Activated T-helper 1 cell treated with anti-CD3 and anti-CD28 coated beads, Interleukin-12 subunit alpha, Interleukin-12 subunit beta, Interleukin-2, Interleukin-4 antibody, amounts not matched to agents 30 ng/mL and 10 ng/mL and 1 ng/mL, durations not matched to agents 14 hours and 24 hours and 36 hours (primary cell): ENCODE results near the gene TPO. TPM values are rescaled to one million over a fixed set of nuclear protein-coding genes. Genes with fewer than 3 reads are reported as not detected.
"Not testable (repeated sequence)": the region's sequence is repeated elsewhere in the genome, so short reads cannot be mapped to it uniquely, and the experiment has no call there.

Experiments
- DNase-seq: peaks from one replicate; pipeline ENCODE4 v3.0.0; 2021; ENCODE audit warnings: low spot score
- H3K27ac Mint-ChIP-seq: one replicate; pipeline ENCODE4 v1.8.0; 2021; ENCODE audit warnings: mild to moderate bottlenecking, mixed read lengths
- H3K27me3 Mint-ChIP-seq: one replicate; pipeline ENCODE4 v1.8.0; 2022; ENCODE audit warnings: mild to moderate bottlenecking, moderate library complexity, mixed read lengths; ENCODE audit not compliant: insufficient read depth
- H3K36me3 Mint-ChIP-seq: one replicate; pipeline ENCODE4 v1.8.0; 2021; ENCODE audit warnings: low read depth, mixed read lengths
- H3K4me1 Mint-ChIP-seq: one replicate; pipeline ENCODE4 v1.8.0; 2021; ENCODE audit warnings: low read depth, mixed read lengths
- H3K4me3 Mint-ChIP-seq: one replicate; pipeline ENCODE4 v1.8.0; 2021; ENCODE audit warnings: mild to moderate bottlenecking, moderate library complexity, mixed read lengths
- H3K9me3 Mint-ChIP-seq: one replicate; pipeline ENCODE4 v1.8.0; 2021; ENCODE audit warnings: mixed read lengths
- intact Hi-C: fragments of 100-400 bp; cut with micrococcal nuclease; formaldehyde crosslinking; loops from one replicate; pipeline ENCODE4 v1.15.1; 2024
- total RNA-seq: library from RNA; stranded (reverse); gene quantifications from 2 replicates; pipeline ENCODE4 v1.2.3, GENCODE V29; 2022

The TPO gene
- total RNA-seq, 1 donor from 2014 or later: not detected

- intact Hi-C loops: no loop called here
- no peaks in the 10 kb centered on the region for H3K36me3 Mint-ChIP-seq
- no peak overlapping the region for H3K27ac Mint-ChIP-seq
- no peak overlapping the region for H3K4me3 Mint-ChIP-seq
- H3K27me3 Mint-ChIP-seq: no peaks in the 10 kb centered on the region
- H3K9me3 Mint-ChIP-seq: no peaks in the 10 kb centered on the region
- H3K4me1 Mint-ChIP-seq: no peaks in the 10 kb centered on the region
- DNase-seq: no peak
Measured at GRCh38 chr2:1557467-1557820, 144.2 kb downstream of the TPO start.

GRCh38 chr2:1559589-1560175 lies 146.4 kb downstream of the TPO start:
- H3K9me3 Mint-ChIP-seq: no peaks in the 10 kb centered on the region
- H3K36me3 Mint-ChIP-seq: no peaks in the 10 kb centered on the region
- no peak overlapping the region for H3K4me3 Mint-ChIP-seq
- peaks cover 12% of the 10 kb centered on the region for H3K4me1 Mint-ChIP-seq
- H3K27ac Mint-ChIP-seq: no peak overlapping the region
- no peaks in the 10 kb centered on the region for H3K27me3 Mint-ChIP-seq
- no peak for DNase-seq
- intact Hi-C loops: no loop called here

GRCh38 chr2:1561259-1561658 lies 148.0 kb downstream of the TPO start:
- H3K4me3 Mint-ChIP-seq: no peak overlapping the region
- no peaks in the 10 kb centered on the region for H3K9me3 Mint-ChIP-seq
- no peak for DNase-seq
- no peaks in the 10 kb centered on the region for H3K27me3 Mint-ChIP-seq
- intact Hi-C loops: no loop called here
- H3K4me1 Mint-ChIP-seq: peaks cover 12% of the 10 kb centered on the region
- no peak overlapping the region for H3K27ac Mint-ChIP-seq
- H3K36me3 Mint-ChIP-seq: no peaks in the 10 kb centered on the region

- Mint-ChIP-seq H3K9me3 (peaks cover 4% of the 10 kb centered on the region), H3K27ac (no peak overlapping the region), H3K27me3 (no peaks in the 10 kb centered on the region), H3K4me3 (no peak overlapping the region), H3K4me1 (peaks cover 12% of the 10 kb centered on the region), H3K36me3 (no peaks in the 10 kb centered on the region)
- intact Hi-C loops: no loop called here
- DNase-seq: no peak
Measured at GRCh38 chr2:1561811-1562421, 148.7 kb downstream of the TPO start.

DNA sequence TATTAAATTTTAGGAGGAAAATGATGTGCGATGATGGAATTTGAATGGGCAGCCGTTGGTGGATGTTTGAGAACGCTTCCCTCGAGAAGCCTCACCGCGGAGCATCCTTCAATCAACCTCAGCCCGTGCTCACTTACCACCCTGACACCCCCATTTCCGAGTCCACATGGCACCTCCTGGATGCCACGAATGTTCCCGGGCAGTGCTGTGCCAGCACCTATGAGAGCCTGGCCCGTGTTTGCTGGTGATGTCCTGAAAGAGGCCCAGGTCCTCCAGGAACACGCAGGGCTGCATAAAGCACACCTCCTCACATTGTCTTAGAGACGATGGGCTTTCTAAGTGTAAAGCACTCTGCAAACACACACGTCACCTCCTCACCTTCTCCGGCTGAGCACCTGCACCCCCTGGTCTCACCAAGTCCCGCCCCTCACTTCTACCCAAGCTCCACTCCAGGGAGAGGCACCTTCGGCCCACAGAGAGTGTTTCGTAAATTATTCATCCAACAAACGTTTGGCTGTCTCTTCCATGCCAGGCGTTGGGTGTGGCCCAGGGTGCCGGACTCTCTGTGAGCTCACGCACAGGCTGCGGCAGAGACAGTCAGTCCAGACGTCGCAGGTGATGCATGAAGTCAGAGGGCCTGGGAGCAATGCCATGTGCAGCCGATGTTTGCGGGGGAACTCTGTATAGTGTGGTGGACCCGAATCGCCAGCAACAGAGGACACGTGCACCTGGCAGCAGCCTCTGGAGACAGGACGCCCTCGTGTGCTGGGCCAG lies 150.0 kb downstream of the TPO start:
- H3K27me3 Mint-ChIP-seq: no peaks in the 10 kb centered on the region
- no peaks in the 10 kb centered on the region for H3K36me3 Mint-ChIP-seq
- intact Hi-C loops: no loop called here
- H3K4me1 Mint-ChIP-seq: peaks cover 12% of the 10 kb centered on the region
- peaks cover 14% of the 10 kb centered on the region for H3K9me3 Mint-ChIP-seq
- no peak overlapping the region for H3K4me3 Mint-ChIP-seq
- H3K27ac Mint-ChIP-seq: no peak overlapping the region
- DNase-seq: no peak

DNA sequence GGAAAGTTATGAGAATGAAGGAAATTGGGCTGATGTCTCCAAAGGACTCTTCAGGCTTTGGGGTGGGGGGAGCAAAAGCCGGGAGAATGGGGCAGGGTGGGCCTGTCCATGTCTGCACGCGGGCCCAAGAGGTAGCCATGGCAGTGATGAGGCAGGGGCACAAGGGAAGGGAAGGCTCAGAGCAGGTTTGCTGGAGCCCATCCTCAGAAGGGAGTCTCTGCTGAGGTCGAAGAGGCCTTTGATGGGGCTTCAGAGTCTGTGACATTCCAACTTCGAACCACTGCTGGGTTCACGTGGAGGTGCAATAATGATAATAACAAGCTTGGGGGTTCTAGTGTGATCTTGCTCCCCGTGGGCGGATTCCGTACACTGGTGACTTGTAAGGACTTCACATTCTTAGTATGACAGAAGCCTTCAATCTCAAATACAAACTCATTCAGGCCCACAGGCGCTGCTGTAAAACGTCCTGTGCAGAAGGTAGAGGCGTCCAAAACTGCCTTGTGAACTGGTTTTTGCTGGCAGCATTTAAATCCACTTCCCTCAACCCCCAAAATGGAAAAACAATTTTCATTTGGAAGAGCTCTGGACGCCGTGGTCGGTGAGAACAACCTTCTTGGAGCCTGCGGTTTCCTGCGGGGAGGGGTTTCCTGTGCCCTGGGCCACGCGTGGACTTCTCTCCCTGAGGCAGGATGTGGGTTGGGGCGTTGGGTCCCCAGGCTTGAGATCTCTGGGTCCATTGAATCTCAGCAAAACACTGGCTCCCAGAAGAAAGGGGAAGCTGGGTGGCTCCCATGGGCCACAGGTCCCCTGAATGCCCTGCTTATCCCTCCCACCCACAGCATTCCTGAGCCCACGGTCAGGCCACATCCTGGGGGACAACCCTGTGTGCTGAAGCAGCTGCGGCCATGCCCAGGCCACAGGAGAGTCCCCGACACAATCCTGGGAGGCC lies 151.0 kb downstream of the TPO start:
- Mint-ChIP-seq H3K4me1 (peaks cover 12% of the 10 kb centered on the region), H3K4me3 (no peak overlapping the region), H3K27me3 (no peaks in the 10 kb centered on the region), H3K27ac (no peak overlapping the region), H3K9me3 (peaks cover 14% of the 10 kb centered on the region), H3K36me3 (no peaks in the 10 kb centered on the region)
- intact Hi-C loops: no loop called here
- DNase-seq: no peak

DNA sequence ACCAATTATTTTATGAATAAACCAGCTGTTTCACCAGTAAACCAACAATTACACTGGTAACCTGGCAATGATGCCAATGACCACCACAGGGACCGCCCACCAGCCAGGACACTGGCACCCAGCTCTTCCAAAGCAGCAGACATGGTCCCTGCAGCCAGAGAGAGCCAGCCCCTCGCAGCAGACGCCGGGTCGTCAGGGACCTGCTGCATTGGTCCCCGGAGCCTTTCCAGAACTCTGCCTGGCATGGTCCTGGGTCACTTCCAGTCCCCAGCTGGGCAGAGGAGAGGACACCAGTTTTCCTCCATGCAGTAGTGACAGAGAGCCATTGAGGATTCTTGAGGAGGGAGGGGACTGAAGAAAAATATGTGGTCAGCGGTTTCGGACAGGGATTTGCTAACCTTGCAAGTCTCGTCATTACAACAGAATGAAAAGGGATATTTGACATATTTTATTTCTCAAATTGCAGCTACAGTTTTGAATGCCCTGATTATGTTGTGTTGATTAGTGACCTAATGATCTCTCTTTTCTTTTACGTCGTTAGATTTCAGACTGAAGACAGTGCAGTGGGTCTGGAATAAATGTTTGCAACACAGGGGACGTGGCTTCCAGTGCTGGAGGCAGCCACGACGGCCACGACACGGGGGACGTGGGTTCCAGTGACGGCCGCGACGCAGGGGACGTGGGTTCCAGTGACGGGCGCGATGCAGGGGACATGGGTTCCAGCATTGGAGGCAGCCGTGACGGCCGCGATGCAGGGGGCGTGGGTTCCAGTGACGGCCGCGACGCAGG lies 154.5 kb downstream of the TPO start:
- peaks cover 12% of the 10 kb centered on the region for H3K4me1 Mint-ChIP-seq
- H3K36me3 Mint-ChIP-seq: no peaks in the 10 kb centered on the region
- no peak for DNase-seq
- H3K27me3 Mint-ChIP-seq: no peaks in the 10 kb centered on the region
- intact Hi-C loops: no loop called here
- H3K4me3 Mint-ChIP-seq: no peak overlapping the region
- no peak overlapping the region for H3K27ac Mint-ChIP-seq
- H3K9me3 Mint-ChIP-seq: peaks cover 14% of the 10 kb centered on the region

GRCh38 chr2:1568345-1568668 lies 155.0 kb downstream of the TPO start:
- H3K27ac Mint-ChIP-seq, H3K27me3 Mint-ChIP-seq, intact Hi-C loops, H3K4me3 Mint-ChIP-seq, DNase-seq, H3K36me3 Mint-ChIP-seq: not testable (repeated sequence)
- Mint-ChIP-seq H3K4me1 (peaks cover 12% of the 10 kb centered on the region), H3K9me3 (peaks cover 14% of the 10 kb centered on the region)

DNA sequence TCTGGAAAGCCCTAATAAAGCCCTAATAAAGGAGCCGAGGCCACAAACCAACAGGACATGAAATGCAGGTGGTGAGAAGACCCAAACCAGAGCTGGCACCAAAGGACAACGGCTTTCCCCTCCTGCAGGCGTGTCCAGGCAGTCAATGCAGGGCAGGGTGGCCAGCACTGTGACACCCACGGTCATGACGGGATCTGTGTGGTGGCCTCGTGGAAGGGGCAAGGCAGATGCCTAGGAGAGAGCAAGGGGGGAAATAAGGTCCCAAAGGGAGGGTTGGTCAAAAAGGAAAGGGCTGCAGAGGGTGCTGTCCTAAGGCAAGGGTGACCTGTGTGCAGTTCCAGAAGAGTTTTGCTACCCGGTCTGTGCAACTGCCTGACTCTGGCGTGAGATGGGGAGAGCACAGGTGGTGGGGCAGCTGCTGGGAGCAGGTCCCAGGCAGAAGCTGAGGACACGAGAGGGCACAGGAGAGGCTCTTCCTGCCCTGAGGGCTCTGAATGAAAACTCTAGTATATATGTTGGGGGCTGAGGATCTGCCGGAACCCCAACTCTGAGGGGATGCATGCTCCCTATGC lies 156.7 kb downstream of the TPO start:
- DNase-seq: no peak
- Mint-ChIP-seq H3K4me1 (no peaks in the 10 kb centered on the region), H3K36me3 (no peaks in the 10 kb centered on the region), H3K4me3 (no peak overlapping the region), H3K27me3 (no peaks in the 10 kb centered on the region), H3K27ac (no peak overlapping the region), H3K9me3 (peaks cover 14% of the 10 kb centered on the region)
- intact Hi-C loops: no loop called here

GRCh38 chr2:1571477-1572417 lies 158.5 kb downstream of the TPO start:
- no peak overlapping the region for H3K27ac Mint-ChIP-seq
- intact Hi-C loops: no loop called here
- DNase-seq: no peak
- H3K9me3 Mint-ChIP-seq: peaks cover 12% of the 10 kb centered on the region
- no peaks in the 10 kb centered on the region for H3K4me1 Mint-ChIP-seq
- H3K36me3 Mint-ChIP-seq: no peaks in the 10 kb centered on the region
- peaks cover 3% of the 10 kb centered on the region for H3K27me3 Mint-ChIP-seq
- no peak overlapping the region for H3K4me3 Mint-ChIP-seq

- no peak for DNase-seq
- intact Hi-C loops: no loop called here
- Mint-ChIP-seq H3K4me3 (no peak overlapping the region), H3K27ac (no peak overlapping the region), H3K9me3 (peaks cover 4% of the 10 kb centered on the region), H3K4me1 (no peaks in the 10 kb centered on the region), H3K36me3 (no peaks in the 10 kb centered on the region), H3K27me3 (peaks cover 5% of the 10 kb centered on the region)
Measured at GRCh38 chr2:1572638-1573037, 159.4 kb downstream of the TPO start.
